SKM-1 (cell line): ENCODE results near the gene PDE6D.
"Not testable (repeated sequence)": the region's sequence is repeated elsewhere in the genome, so short reads cannot be mapped to it uniquely, and the experiment has no call there.

ENCODE experiments used
- DNase-seq: peaks from one replicate; lab custom pipeline; 2025; ENCODE audit not compliant: unreplicated experiment; lab: John Stamatoyannopoulos, UW

Gene PDE6D

DNA sequence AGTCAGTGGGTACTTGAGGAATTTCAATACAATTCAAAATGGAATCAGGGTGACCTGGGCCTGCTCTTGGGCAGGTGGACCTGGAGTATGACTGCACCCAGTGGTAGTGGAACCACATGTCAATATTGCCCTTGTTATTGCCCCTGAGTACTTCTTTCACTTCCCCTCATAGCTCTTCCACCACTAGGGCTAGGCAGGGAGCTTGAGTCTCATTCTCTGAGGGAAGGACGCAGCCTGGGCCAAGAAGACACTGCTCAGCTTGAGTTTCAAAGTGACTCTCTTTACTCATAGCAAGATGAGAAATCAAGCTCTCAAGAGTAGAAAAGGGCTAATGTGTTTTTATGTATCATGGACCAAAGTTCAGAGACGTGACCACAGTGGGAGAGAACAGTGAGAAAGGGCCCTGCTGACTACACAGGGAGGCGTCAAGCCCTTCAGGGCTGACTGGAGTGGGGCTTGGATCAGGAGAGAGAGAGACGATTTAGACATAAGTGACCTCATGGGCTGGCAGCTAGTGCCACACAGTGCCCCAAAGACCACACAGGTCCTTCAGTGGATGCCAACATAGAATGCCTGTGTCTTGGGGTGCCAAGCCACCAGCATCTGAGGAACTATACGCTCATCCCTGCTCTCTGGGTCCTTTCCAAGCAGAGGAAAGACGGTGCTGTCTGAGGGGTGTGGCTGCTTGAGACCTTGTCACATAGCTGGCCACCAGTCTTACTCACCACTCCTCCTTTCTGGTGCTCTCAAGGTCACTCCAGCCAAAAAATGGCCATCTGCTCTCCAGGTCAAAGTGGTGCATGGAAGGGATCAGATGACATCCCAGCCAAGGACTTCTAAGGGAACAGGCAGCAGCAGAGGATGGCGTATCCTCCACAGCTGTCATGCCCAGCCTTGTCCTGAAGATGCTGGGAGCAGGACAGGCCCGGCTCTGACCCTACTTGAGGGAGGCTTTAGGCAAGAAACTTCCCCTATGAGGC lies 59.8 kb downstream of the PDE6D start:
- DNase-seq, result no peak

DNA sequence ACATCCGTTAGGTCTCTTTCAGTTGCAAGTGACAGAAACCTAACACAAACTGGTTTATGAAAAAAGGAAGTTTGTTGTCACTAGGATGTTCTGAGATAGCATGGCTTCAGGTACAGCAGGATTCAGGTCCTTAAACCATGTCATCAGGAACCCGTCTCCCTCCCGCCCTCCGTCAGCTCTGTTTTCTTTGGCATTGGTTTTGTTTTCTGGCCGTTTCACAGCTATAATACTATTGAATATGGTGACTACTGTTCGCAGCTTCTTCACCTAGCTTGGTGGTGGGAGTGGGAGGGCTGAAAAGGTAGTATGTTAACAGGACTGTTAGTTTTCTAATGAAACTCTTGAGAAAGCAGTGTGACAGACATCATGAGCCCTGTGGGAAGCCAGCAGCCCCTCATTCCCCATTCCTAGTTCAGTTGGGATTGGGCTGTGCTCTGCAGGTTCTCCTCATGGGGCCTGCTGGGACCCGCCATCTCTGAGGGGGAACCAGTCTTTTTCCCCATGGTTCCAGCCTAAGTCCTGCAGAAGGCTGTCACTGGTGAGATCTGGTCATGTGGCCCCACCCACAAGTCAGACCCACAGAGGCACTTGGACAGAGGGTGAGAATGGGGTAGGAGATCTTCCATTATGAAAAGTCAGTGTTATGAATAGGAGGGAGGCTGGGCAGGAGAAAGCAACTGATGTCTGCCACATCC lies 60.6 kb downstream of the PDE6D start:
- DNase-seq, result no peak

DNA sequence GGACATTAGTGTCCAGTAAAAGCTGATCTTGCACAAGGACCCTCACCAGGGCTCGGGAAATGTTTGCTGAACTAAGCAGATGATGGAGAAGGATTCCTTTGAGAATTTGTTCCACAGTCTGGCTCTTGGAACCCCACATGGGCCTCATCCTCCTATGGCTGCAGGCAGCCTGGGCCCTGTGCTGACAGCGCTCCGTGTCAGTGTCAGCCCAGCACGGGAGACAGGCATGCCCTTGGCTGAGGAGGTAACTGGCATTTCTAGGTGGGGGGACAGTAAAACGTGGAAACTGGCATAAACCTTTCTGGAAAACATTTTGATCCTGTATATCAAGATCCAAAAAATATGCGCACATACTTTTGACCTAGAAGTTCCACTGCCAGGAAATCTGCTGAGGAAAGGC lies 62.3 kb downstream of the PDE6D start:
- DNase-seq, result no peak

DNA sequence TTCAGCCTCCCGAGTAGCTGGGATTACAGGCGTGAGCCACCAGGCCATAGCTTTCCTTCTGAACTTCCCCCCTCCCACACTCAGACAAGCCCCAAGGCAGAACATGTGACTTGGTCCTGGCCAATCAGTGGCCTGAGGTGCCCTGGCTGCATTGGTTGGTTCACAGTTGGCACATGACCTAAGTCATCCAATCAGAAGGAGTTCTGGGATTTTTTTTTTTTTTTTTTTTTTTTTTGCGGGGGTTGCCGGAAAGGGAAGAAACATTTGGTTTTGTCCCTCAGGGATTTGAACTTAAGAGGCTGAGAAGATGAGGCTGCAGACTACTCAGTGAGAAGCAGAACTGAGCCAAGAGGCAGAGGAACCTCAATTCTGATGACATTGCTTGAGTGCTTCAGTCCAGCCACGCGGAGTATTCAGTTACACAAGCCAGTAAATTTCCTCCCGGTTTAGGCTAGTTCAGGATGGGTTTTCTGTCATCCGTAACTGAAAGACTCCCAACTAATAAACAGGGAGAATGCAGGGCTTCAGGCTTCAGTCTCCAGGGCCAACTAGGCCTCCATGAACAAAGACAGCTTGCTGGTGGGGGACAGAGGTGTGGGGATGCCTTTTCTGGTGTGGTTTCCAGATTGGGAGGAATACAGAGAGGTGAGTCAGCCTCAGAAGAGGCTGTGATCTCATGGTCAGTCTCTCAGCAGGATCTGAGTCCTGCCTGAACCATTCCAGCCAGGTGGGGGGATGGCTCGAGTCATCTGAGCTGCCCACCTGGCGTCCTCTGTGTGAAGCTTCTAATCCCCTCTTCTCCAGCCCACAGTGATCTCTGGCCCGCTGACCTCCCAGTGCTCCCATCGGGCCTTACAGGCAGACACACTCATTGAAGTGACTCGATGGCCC lies 63.6 kb downstream of the PDE6D start:
- DNase-seq, result peak; percentile 95

DNA sequence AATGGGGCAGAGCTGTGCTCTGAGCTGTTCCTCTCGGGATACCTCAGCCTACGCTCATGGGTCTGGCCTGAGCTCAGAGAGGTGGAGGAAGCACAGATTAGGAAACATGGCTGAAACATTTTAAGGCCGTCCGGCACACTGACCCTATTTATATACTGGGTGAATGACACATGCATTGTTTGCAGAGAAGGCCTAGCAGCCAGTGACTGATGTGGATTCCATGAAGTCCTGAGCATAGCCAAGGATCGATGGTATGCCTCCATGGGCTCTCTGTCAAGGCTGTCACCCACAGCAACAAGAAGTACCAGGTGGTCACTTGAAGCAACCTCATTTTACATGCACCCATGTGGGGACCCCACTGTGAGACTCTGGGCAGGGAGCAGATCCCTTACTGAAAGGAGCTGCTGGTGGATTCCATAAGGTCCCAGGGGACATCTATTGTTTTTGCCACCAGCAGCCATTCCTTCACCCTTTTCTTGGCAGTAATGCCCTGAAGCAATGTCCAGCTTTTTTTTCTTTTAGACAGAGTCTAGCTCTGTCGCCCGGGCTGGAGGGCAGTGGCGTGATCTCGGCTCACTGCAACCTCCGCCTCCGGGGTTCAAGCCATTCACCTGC lies 64.3 kb downstream of the PDE6D start:
- DNase-seq, result no peak

GRCh38 chr2:231715988-231716616 lies 65.0 kb downstream of the PDE6D start:
- DNase-seq, result no peak

DNA sequence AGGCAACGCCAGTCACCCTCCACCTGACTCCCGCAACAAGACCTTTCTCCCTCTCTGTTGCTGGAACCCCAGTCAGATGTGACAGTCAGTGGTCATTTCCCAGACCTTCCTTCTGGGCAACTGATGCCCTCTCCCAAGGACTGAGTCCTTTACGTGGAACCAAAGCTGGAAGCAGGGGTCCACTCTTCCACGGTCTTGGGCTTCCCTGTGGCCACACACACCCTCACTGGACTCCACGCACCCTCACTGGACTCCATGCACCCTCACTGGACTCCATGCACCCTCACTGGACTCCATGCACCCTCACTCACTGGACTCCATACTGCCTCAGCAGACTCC lies 65.6 kb downstream of the PDE6D start:
- DNase-seq, result no peak

GRCh38 chr2:231714639-231715498 lies 66.2 kb downstream of the PDE6D start:
- DNase-seq, result peak; percentile 43

DNA sequence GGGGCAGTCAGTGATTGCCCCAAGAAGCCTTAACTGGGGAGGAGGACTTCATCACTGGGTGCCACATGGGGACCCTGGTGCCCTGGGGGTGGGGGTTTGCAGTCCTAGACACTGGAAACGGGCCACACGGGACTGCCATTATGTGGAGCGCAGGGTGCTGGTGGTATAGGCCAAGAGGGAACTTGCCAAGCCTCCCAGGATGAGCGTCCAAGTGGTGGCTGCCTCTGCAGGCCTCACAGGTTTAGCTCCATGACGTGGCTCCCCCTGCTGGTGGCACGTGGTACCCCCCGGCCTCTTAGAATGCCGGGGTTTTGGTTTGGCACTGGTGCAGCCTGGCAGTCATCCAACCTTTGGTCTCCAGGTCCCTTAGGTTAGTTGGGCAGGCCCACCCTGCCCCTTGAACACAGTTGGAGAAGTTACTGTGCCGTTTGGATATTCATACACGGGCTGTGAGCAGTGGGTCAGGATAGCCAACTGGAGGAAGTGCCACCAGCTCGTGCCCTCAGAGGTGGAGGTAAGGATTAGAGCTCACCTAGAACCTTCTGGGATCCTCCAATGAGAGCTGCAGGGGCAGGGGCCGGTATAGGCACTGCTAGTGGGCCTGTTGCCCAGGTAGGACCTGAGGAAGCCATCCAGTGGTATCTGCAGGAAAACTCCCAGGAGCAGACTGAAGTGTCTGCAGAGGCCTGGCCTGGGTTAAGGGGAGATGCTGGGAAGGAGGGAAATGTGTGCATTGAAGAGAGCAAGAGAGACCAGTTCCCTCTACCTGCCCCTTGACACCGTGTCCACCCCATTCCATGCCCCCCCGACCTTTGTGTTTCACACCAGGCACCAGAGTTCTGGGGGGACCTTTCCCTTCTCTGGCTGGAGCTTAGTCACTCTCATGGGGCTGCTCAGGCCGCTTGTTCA lies 67.1 kb downstream of the PDE6D start:
- peak; percentile 74 for DNase-seq

DNA sequence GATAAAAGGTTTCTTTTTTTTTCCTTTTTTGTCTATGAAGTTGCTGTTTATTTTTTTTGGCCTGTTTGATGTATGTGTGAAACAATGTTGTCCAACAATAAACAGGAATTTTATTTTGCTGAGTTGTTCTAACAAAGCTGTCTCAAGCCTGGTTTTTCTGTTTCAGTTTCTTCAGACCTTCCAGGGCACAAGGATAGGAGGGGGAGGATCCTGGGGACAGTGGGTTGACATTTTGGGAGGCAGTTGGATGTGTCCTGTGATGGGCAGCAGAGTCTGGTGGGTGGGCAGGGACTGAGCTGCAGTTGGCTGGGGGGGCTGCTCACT lies 67.7 kb downstream of the PDE6D start:
- DNase-seq, result not testable (repeated sequence)

DNA sequence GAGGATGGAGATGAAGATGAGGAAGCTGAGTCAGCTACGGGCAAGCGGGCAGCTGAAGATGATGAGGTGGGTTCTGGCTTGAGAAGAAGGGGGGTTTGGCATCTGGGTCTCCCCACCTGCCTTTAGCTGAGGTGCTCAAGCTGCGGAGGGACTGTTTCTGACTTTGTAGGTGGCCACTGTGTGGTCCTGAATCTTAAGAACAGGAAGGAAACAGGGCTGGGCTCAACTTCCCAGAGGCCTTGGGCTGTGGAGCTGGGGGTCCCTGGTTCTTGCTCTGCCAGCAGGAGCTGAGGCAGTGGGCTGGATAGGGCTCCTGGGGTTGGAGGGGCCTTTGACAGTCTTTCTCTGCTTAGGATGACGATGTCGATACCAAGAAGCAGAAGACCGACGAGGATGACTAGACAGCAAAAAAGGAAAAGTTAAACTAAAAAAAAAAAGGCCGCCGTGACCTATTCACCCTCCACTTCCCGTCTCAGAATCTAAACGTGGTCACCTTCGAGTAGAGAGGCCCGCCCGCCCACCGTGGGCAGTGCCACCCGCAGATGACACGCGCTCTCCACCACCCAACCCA lies 68.5 kb downstream of the PDE6D start:
- not testable (repeated sequence) for DNase-seq

GRCh38 chr2:231711677-231712450 lies 69.2 kb downstream of the PDE6D start:
- DNase-seq, result no peak

DNA sequence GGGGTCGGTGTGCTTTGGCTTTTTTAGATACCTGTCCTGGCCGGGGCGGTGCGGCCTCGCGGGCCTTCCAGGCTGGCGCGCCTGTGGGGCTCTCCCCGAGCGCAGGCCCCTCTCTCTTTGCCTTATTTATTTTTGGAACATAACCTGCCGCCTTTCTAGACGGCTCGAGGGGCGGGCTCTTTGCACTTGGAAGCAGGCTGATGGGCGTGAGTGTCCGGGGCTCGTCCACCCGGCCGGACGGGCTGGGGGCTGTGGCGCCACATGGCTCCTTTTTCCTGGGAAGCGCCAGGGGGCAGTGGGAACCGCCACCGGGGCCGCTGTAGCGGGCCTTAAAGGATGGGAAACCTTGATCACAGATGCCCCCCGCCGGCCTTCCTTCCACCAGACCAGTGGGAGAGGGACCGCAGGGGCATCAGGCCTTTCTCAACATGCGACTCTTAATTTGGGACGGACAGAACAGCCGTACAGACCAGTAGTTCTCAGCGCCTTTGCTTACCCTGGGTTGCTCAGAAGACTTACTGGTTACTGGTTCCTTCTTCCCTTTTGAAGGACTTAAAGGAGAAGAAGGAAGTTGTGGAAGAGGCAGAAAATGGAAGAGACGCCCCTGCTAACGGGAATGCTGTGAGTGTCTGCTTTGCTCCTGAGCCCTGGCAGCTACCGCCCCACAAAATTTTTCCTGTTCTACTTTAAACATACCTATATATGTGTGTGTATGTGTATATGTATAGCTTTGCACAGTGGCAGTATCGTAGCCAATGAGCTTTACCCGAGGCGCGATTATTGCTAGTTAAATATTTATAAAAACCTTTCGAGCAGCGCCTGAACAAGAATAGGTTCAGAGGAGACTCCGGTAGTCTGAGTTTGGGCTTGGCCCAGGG lies 70.0 kb downstream of the PDE6D start:
- DNase-seq, result no peak

GRCh38 chr2:231709981-231710798 lies 70.9 kb downstream of the PDE6D start:
- peak; percentile 62 for DNase-seq

- no peak for DNase-seq
Observed at GRCh38 chr2:231709636-231709980, 71.5 kb downstream of the PDE6D start.
